ENCODE measurements around the gene CDC42EP4. TPM values are rescaled to one million over a fixed set of nuclear protein-coding genes. Genes with fewer than 3 reads are reported as not detected.
A peak's percentile ranks its signal among the peaks of the same experiment; 100 is the strongest.

CDC42EP4 gene
- total RNA-seq, 2 donors from 2014 or later: 38.5 to 49.7 TPM

DNA sequence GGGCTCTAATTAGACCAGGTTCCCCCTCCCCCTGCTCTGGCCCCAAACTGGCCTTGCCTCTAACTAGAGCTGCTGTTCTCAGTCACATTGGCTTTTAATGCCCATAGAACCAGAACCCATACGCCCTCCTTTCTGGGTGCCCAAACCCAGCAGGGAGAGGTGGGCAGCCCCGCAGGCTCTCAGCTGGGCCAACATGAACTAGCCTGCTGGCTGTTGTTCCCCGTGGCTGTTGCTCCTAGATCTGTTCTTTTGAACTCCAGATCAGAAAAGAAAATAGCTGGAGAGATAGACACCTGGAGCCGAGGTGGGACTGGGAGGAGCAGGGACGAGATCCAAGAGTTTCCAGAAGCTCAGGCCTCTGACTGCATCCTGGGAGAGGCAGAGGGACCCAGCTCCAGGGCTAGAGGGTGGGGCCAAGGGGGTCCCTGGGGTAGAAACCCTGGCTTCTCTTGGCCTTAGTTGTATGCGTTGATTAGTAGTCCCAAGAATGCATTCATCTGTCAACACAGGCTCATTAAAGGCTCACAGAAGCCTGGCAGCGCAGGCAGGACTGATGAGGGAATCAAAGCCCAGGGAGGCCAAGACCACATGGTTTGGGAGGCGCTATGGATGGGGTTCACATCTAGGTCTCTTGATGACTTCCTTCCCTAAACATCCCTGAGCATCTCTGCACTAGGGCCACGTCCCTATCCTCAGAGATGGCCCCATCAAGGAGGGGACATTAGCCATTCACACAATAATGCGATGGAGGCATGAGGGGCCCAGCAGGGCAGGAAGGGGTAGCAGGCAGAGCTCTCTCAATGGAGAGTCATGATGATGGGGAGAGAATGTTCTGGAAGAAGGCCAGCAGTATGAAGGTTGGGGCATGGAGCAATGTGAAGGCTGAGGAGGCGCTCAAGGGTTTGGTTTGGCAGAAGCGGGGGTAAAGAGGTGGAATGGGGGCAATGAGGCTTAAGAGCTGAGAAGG, 48.8 kb downstream of the CDC42EP4 start:
- Mint-ChIP-seq H3K27ac (peak overlapping the region; percentile 86), H3K27me3 (ENCODE audit: insufficient read depth) (no peaks in the 10 kb centered on the region), H3K4me3 (no peak overlapping the region), H3K4me1 (peaks cover 17% of the 10 kb centered on the region), H3K9me3 (no peaks in the 10 kb centered on the region), H3K36me3 (ENCODE audit: low read depth) (no peaks in the 10 kb centered on the region)
- TF ChIP-seq, protein P1, sequence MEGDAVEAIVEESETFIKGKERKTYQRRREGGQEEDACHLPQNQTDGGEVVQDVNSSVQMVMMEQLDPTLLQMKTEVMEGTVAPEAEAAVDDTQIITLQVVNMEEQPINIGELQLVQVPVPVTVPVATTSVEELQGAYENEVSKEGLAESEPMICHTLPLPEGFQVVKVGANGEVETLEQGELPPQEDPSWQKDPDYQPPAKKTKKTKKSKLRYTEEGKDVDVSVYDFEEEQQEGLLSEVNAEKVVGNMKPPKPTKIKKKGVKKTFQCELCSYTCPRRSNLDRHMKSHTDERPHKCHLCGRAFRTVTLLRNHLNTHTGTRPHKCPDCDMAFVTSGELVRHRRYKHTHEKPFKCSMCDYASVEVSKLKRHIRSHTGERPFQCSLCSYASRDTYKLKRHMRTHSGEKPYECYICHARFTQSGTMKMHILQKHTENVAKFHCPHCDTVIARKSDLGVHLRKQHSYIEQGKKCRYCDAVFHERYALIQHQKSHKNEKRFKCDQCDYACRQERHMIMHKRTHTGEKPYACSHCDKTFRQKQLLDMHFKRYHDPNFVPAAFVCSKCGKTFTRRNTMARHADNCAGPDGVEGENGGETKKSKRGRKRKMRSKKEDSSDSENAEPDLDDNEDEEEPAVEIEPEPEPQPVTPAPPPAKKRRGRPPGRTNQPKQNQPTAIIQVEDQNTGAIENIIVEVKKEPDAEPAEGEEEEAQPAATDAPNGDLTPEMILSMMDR (conservative IDR thresholded peaks at IDR 0.05): no peak
- no peak for DNase-seq
- WGBS, 2 experiments (ENCODE audit: insufficient coverage in 1 of 2, insufficient read length in 1 of 2): 66 to 81% methylated on average over 6 to 12 of the region's 12 CpGs
- Histone ChIP-seq H3K27ac (ENCODE audit: low read depth, low read length) (peak overlapping the region; percentile 87), H3K4me3 (ENCODE audit: low read length) (no peak overlapping the region), H3K27me3 (ENCODE audit: control insufficient read depth, insufficient read depth, low read length, poor library complexity, severe bottlenecking) (no peaks in the 10 kb centered on the region), H3K9ac (ENCODE audit: extremely low read depth, low read length, poor library complexity, severe bottlenecking) (no peak overlapping the region), H3K9me3 (ENCODE audit: control insufficient read depth, low read length) (no peaks in the 10 kb centered on the region), H3K4me1 (ENCODE audit: control insufficient read depth, insufficient read depth, low read length) (peaks cover 16% of the 10 kb centered on the region), H3K36me3 (ENCODE audit: control insufficient read depth, insufficient read depth, low read length) (no peaks in the 10 kb centered on the region)

DNA sequence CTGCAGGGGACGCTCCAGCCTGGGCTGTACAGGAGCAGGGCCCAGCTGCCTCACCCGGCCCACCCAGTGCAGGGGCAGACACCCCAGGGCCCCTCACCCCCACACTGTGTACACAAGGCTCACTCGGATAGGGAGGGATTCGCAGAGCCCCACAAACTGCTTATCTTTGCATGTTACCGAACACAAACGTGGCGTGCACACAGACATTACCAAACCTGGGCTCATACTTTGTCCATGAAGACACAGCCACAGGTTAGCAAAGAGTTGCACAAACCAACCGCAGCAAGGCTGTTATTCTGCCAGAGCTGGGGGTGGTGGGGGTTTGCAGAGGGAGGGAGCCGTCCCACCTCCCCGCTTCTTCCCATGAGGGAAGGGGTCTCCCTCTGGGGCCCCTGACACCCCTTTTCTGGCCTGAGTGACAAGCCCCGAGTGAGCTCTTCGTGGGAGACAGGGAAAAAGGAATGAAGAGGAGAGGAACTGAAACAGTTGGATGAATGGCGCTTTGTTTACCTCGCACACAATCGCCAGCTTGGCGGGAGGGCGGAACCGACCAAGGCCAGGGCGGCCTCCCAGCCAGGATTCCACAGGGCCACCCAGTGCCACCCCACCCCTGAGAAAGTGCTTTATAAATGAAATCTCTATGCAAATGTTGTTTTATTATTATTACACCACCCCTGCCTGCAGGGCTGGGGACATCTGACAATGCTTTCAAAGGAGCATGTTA, 49.7 kb downstream of the CDC42EP4 start:
- DNase-seq: peak; percentile 71
- Mint-ChIP-seq H3K36me3 (ENCODE audit: low read depth) (no peaks in the 10 kb centered on the region), H3K27ac (peak overlapping the region; percentile 86), H3K9me3 (no peaks in the 10 kb centered on the region), H3K4me1 (peaks cover 17% of the 10 kb centered on the region), H3K4me3 (no peak overlapping the region), H3K27me3 (ENCODE audit: insufficient read depth) (no peaks in the 10 kb centered on the region)
- Histone ChIP-seq H3K27ac (ENCODE audit: low read depth, low read length) (peak overlapping the region; percentile 87), H3K9ac (ENCODE audit: extremely low read depth, low read length, poor library complexity, severe bottlenecking) (no peak overlapping the region), H3K4me3 (ENCODE audit: low read length) (no peak overlapping the region), H3K36me3 (ENCODE audit: control insufficient read depth, insufficient read depth, low read length) (no peaks in the 10 kb centered on the region), H3K27me3 (ENCODE audit: control insufficient read depth, insufficient read depth, low read length, poor library complexity, severe bottlenecking) (no peaks in the 10 kb centered on the region), H3K4me1 (ENCODE audit: control insufficient read depth, insufficient read depth, low read length) (peaks cover 16% of the 10 kb centered on the region), H3K9me3 (ENCODE audit: control insufficient read depth, low read length) (no peaks in the 10 kb centered on the region)
- 49 to 56% methylated on average over 6 to 19 of the region's 19 CpGs for WGBS, 2 experiments (ENCODE audit: insufficient coverage in 1 of 2, insufficient read length in 1 of 2)
- TF ChIP-seq, protein P1 (conservative IDR thresholded peaks at IDR 0.05): no peak

DNA sequence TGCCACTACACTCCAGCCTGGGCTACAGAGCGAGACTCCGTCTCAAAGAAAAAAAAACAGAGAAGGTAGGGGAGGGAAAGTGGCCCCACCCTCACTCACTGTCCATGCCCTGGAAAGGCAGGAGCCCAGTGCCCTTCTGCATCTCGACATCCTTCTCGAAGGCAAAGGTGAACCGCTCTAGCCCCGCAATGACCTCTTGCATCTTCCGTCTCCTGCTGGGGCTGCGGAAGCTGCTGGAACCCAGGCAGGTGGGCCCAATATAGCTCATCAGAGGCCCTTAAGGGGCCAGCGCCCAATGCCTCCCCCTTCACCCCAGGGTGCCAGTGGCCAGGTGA, 50.2 kb downstream of the CDC42EP4 start, which contains the start of gene CPSF4L:
CPSF4L (minus strand) TSS at position 264 of the 335 bp plus-strand sequence; CDS start at position 202, 62 bp downstream.
- H3K9me3 ChIP-seq (ENCODE audit: control insufficient read depth, low read length): no peaks in the 10 kb centered on the region
- Mint-ChIP-seq H3K36me3 (ENCODE audit: low read depth) (no peaks in the 10 kb centered on the region), H3K27ac (peak within 1 kb of the TSS; percentile 86), H3K4me1 (peaks cover 17% of the 10 kb centered on the region), H3K4me3 (no peak within 1 kb of the TSS), H3K9me3 (no peaks in the 10 kb centered on the region), H3K27me3 (ENCODE audit: insufficient read depth) (no peaks in the 10 kb centered on the region)
- no peak within 1 kb of the TSS for H3K9ac ChIP-seq (ENCODE audit: extremely low read depth, low read length, poor library complexity, severe bottlenecking)
- peak within 1 kb of the TSS; percentile 87 for H3K27ac ChIP-seq (ENCODE audit: low read depth, low read length)
- no peak for DNase-seq
- TF ChIP-seq, protein P1 (conservative IDR thresholded peaks at IDR 0.05): no peak
- H3K4me1 ChIP-seq (ENCODE audit: control insufficient read depth, insufficient read depth, low read length): peaks cover 16% of the 10 kb centered on the region
- no peaks in the 10 kb centered on the region for H3K36me3 ChIP-seq (ENCODE audit: control insufficient read depth, insufficient read depth, low read length)
- no peak within 1 kb of the TSS for H3K4me3 ChIP-seq (ENCODE audit: low read length)
- H3K27me3 ChIP-seq (ENCODE audit: control insufficient read depth, insufficient read depth, low read length, poor library complexity, severe bottlenecking): no peaks in the 10 kb centered on the region
- 95 to 100% methylated on average over 1 to 9 of the region's 9 CpGs for WGBS, 2 experiments (ENCODE audit: insufficient coverage in 1 of 2, insufficient read length in 1 of 2)
